ENCODE measurements around the gene MTA3.
A peak's percentile ranks its signal among the peaks of the same experiment; 100 is the strongest.

Gene MTA3

GRCh38 chr2:42767080-42767898 is 198.9 kb downstream of the MTA3 start:
- H3K9me3 ChIP-seq, result no peaks in the 10 kb centered on the region
- no peaks in the 10 kb centered on the region for H3K27me3 ChIP-seq
- H3K27ac ChIP-seq, result peak overlapping the region; percentile 24
- no peak overlapping the region for H3K4me3 ChIP-seq (ENCODE audit: low read depth in 1 of 2, low read length in 1 of 2)
- no peak for TF ChIP-seq CTCF (IDR thresholded peaks at IDR 0.05)
- peaks cover 68 to 77% of the 10 kb centered on the region in 2 experiments for H3K4me1 ChIP-seq (ENCODE audit: control insufficient read depth in 1 of 2, insufficient read depth in 1 of 2, low read depth in 1 of 2, low read length in 1 of 2)
- H3K36me3 ChIP-seq, result no peaks in the 10 kb centered on the region

GRCh38 chr2:42767899-42768705 is 199.7 kb downstream of the MTA3 start:
- Histone ChIP-seq H3K9me3 (no peaks in the 10 kb centered on the region), H3K4me3 (ENCODE audit: low read depth in 1 of 2, low read length in 1 of 2) (no peak overlapping the region), H3K27ac (peak overlapping the region; percentile 24), H3K27me3 (no peaks in the 10 kb centered on the region), H3K36me3 (no peaks in the 10 kb centered on the region), H3K4me1 (ENCODE audit: control insufficient read depth in 1 of 2, insufficient read depth in 1 of 2, low read depth in 1 of 2, low read length in 1 of 2) (peaks cover 60 to 69% of the 10 kb centered on the region in 2 experiments)
- no peak for TF ChIP-seq CTCF (IDR thresholded peaks at IDR 0.05)

DNA sequence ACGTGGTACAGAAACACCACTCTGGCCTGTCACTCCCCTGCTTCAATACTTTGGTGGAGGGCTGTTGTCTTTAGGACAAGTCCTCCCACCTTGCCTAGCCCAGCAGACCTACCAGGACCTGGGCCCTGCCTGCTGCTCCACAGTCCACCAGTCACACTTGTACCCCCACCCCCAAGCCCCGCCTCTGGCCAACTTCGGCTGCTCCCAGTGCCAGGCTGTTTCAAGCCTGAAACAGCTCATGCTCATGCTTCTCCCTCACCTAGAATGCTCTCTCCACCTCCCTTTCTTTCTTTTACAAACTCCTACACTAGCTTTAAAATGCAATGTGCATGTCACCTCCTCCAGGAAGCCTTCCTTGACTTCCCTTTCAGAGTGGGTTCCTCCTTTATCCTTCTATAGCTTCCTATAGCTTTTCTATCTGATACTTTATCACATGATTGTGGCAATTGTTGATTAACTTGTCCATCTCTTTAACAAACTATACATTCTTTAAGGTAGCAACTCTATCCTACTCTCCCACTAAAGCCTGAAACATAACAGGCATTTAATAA is 200.3 kb downstream of the MTA3 start:
- peak overlapping the region; percentile 24 for H3K27ac ChIP-seq
- H3K4me3 ChIP-seq (ENCODE audit: low read depth in 1 of 2, low read length in 1 of 2), result no peak overlapping the region
- no peaks in the 10 kb centered on the region for H3K27me3 ChIP-seq
- H3K4me1 ChIP-seq (ENCODE audit: control insufficient read depth in 1 of 2, insufficient read depth in 1 of 2, low read depth in 1 of 2, low read length in 1 of 2), result peaks cover 53 to 62% of the 10 kb centered on the region in 2 experiments
- H3K36me3 ChIP-seq, result no peaks in the 10 kb centered on the region
- no peaks in the 10 kb centered on the region for H3K9me3 ChIP-seq
- TF ChIP-seq CTCF (IDR thresholded peaks at IDR 0.05), result no peak

DNA sequence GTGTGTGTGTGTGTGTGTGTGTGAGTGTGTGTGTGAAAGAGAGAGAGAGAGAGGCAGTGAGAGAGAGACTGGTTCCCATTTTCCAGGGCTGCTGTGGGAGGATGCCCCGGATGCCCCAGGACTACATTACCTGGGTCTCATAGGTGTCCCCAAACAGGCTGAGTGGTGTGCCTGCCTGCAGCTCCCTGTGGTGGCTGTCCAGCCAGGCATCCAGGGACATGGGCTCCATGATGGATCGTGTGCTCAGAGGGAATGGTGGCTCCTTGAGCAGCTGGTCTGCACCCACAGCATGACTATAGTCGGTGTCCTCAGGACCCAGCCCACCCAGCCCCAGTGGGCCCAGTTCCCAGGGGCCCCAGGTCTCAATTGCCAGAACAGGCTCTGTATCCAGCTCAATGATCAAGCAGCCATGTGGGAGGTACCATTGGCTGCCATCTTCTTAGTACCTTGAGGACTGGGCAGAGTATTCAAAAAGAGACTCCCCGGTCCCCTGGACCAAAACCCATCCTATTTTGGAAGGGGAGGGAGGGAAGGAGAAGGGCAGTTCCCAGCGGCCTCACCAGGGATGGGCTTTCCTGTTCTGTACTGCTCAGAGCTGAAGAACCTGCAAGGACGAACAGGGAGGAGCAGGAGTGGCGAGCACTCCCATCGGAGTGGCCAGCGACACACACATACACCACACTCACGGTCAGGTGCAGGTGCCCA is 201.3 kb downstream of the MTA3 start:
- no peak for TF ChIP-seq CTCF (IDR thresholded peaks at IDR 0.05)
- Histone ChIP-seq H3K9me3 (no peaks in the 10 kb centered on the region), H3K27me3 (no peaks in the 10 kb centered on the region), H3K4me1 (ENCODE audit: control insufficient read depth in 1 of 2, insufficient read depth in 1 of 2, low read depth in 1 of 2, low read length in 1 of 2) (peaks cover 43 to 52% of the 10 kb centered on the region in 2 experiments), H3K4me3 (ENCODE audit: low read depth in 1 of 2, low read length in 1 of 2) (no peak overlapping the region), H3K36me3 (no peaks in the 10 kb centered on the region), H3K27ac (peak overlapping the region; percentile 11)
